ENCODE results near the gene DIP2C.

DIP2C gene

DNA sequence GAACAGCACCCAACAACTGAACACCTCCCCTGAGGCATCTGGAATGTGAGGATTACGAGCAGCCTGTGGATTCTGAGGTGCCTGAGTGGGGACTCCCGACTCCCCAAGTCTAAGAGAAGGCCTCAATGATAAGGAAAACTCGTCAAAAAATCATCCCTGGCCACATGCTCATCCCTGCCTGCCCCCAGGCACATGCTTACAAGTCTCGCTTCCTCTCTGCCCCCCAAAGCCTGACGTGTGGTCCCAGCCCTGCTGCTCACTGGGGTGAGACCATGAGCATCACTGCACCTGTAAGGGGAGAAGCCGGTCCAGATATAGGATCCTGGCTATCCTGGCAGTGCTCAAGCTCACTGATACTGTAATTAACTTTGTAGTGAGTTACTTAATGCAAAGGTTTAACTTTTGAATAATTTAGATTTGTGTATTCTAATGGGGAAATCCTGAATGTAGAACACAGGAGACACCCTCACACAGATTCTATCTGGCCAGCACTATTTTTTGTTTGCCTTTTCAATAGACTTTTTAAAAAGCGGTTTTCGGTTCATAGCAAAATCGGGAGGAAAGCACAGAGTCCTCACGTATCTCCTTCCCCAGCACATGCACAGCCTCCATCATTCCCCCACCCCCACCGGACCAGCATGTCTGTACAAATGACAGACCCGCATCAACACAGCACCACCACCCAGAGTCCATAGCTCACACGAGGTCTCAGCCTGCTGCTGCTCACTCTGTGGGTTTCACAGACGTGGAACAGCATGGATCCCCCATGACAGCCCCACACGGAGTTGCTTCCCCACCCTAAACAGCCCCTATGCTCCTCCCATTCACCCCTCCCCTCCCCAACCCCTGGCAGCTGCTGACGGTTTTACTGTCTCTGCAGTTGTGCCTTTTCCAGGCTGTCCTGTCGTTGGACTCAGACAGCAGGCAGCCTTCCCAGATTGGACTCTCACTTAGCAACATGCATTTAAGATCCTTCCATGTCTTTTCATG lies 167.9 kb downstream of the DIP2C start:
- no peak overlapping the region for H2AFZ ChIP-seq (ENCODE audit: low read length, unreplicated experiment)
- H3K27ac ChIP-seq (ENCODE audit: low read depth, low read length), result no peak overlapping the region
- H3K79me2 ChIP-seq (ENCODE audit: control insufficient read depth, insufficient read depth, low read length, unreplicated experiment), result no peaks in the 10 kb centered on the region
- H3K27me3 ChIP-seq (ENCODE audit: insufficient read depth, low read length), result no peaks in the 10 kb centered on the region
- no peak overlapping the region for H3K4me3 ChIP-seq (ENCODE audit: low read depth, low read length)
- H3K4me1 ChIP-seq (ENCODE audit: control insufficient read depth, insufficient read depth, low read length, unreplicated experiment), result no peaks in the 10 kb centered on the region
- no peaks in the 10 kb centered on the region for H3K36me3 ChIP-seq (ENCODE audit: insufficient read depth, low read length)

DNA sequence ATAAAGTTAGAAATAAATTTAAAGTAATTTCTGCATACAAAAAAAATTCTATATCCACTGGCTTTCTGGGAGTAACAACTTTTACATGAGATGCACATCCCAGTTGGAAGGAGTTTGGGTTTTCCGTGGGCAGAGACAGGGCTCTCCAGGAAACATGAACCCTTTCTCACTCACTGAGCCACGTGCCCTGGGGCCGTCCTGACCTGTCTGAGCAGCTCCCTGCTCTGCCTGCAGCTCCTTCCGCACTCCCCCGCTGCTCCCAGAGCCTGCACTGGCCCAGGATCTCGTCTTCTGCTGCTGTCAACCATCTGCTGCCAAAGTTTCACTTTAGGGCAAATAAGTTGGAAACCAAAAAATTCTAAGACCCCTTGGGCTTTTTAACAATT lies 169.1 kb downstream of the DIP2C start:
- Histone ChIP-seq H3K79me2 (ENCODE audit: control insufficient read depth, insufficient read depth, low read length, unreplicated experiment) (no peaks in the 10 kb centered on the region), H3K27ac (ENCODE audit: low read depth, low read length) (no peak overlapping the region), H3K27me3 (ENCODE audit: insufficient read depth, low read length) (no peaks in the 10 kb centered on the region), H2AFZ (ENCODE audit: low read length, unreplicated experiment) (no peak overlapping the region), H3K4me3 (ENCODE audit: low read depth, low read length) (no peak overlapping the region), H3K4me1 (ENCODE audit: control insufficient read depth, insufficient read depth, low read length, unreplicated experiment) (no peaks in the 10 kb centered on the region), H3K36me3 (ENCODE audit: insufficient read depth, low read length) (no peaks in the 10 kb centered on the region)

DNA sequence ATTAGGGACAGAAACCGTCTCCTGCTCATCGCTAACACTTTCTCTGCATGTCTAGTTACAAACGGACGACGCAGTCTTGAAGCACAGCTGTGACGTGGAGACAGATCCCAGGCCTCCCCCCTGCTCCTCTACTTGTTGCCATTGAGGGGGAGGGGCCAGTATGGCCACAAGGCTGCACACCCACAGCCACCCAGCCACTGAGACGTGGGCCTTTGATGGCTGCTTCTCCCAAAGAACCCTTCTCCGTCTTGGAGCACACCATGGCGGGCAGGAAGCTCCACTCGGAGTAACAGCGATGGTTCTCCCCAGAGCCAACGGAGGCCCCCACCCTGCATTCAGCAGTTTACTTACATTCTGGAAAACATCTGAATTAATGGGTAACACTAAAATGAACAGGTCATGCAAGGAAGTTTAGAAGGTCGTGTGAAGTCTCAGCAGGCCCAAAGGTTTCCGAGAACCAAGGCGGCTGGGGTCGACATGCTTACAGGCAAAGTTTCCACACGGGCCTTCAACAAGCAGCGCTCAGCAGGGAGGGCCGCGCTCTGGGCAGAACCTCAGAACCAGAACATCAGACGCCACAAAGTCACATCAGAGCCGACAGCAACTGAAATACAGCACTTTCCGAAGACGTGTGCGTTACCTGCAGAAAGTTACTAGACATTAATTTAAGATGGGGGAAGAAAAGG lies 169.6 kb downstream of the DIP2C start:
- H3K4me1 ChIP-seq (ENCODE audit: control insufficient read depth, insufficient read depth, low read length, unreplicated experiment), result no peaks in the 10 kb centered on the region

DNA sequence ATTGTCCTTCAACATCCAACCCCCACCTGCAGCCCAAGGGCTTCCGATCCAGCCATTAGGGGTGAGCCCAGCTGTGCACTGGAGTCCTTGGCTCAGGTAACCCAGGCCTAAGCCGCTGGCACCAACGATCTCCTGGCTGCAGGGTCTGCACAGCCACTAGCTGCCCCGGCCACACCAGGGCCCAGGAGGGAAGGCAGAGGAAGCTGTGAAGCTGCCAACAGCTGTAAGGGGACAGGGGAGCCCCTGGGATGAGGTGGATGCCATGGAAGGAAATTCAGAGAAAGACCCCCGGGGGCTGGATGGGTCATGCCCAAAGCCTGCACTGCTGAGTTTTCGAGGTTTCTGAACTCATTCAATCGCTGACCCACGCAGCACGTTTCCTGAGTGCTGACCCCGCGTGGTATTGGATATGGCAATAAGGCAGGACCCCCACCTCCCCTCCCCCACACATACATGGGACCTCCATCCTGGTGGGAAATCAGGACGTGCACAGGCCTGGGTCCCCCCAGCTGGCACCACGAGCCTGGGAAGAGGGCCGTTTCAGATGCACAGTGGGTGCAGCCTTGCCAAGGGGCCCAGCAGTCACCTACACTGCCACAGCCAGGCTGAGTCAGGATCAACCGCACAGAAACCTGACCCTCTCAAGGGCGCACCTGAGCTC lies 170.3 kb downstream of the DIP2C start:
- Histone ChIP-seq H3K36me3 (ENCODE audit: insufficient read depth, low read length) (no peaks in the 10 kb centered on the region), H3K4me1 (ENCODE audit: control insufficient read depth, insufficient read depth, low read length, unreplicated experiment) (no peaks in the 10 kb centered on the region), H3K27me3 (ENCODE audit: insufficient read depth, low read length) (no peaks in the 10 kb centered on the region), H3K4me3 (ENCODE audit: low read depth, low read length) (no peak overlapping the region), H3K79me2 (ENCODE audit: control insufficient read depth, insufficient read depth, low read length, unreplicated experiment) (no peaks in the 10 kb centered on the region), H2AFZ (ENCODE audit: low read length, unreplicated experiment) (no peak overlapping the region), H3K27ac (ENCODE audit: low read depth, low read length) (no peak overlapping the region)

More for the DNA sequence above, 169.6 kb downstream of the DIP2C start:
- Histone ChIP-seq H2AFZ (ENCODE audit: low read length, unreplicated experiment) (no peak overlapping the region), H3K27me3 (ENCODE audit: insufficient read depth, low read length) (no peaks in the 10 kb centered on the region), H3K36me3 (ENCODE audit: insufficient read depth, low read length) (no peaks in the 10 kb centered on the region), H3K4me3 (ENCODE audit: low read depth, low read length) (no peak overlapping the region), H3K27ac (ENCODE audit: low read depth, low read length) (no peak overlapping the region), H3K79me2 (ENCODE audit: control insufficient read depth, insufficient read depth, low read length, unreplicated experiment) (no peaks in the 10 kb centered on the region)

DNA sequence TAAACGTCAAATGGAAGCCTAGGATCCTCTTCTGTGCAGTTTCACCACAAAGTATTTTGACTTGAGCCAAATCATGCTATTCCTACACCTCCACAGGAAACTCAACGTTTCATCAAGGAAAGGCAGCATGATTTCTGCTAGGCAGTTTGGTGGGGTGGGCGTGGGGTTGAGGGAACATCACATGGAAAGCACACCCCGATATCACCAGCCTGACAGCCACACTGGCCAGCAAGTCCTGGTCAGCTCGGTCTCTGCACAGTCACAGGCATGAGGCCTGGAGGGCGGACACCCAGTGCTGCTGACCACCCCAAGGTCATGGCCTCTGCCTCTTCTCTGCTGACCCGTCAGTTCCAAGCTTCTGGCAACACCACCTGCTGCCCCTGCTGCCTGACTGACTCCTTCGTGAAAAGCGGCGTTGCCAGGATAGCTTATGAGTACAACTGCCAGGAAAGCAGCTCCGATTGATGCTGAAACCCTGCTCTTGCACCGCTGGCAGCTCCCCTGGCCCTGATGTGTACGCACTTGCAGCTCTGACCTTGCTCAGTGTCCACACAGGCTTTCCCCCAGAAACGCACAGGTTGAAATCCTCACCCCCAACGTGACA lies 171.5 kb downstream of the DIP2C start:
- Histone ChIP-seq H3K27ac (ENCODE audit: low read depth, low read length) (no peak overlapping the region), H2AFZ (ENCODE audit: low read length, unreplicated experiment) (no peak overlapping the region), H3K27me3 (ENCODE audit: insufficient read depth, low read length) (no peaks in the 10 kb centered on the region), H3K79me2 (ENCODE audit: control insufficient read depth, insufficient read depth, low read length, unreplicated experiment) (no peaks in the 10 kb centered on the region), H3K4me1 (ENCODE audit: control insufficient read depth, insufficient read depth, low read length, unreplicated experiment) (no peaks in the 10 kb centered on the region), H3K4me3 (ENCODE audit: low read depth, low read length) (no peak overlapping the region), H3K36me3 (ENCODE audit: insufficient read depth, low read length) (no peaks in the 10 kb centered on the region)

DNA sequence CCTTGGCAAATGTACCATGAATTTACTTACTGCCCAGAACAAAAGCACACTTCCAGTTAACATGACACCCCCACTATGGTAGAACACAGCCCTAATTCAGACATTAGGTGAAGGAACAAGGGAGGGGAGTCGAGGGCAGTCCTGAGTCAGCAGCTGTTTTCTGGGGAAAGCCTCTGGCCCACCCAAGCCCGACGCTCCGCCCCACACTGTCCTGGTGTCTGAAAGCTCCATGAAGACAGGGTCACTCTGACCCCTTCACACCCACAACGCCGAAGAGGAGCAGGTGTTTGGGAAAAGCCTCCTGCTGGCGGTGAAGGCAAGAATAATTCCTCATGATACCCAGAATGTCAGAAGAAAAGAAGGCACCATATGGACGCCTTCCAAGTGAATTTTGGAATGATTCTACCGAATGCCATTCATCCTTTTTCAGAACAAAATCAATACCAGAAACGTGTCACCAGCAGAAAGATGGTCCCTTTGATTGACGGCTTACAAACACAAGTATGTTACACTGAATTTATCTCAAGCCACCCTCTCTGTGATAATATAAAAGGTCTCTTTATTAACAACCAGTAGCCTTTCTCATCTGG lies 172.1 kb downstream of the DIP2C start:
- Histone ChIP-seq H3K79me2 (ENCODE audit: control insufficient read depth, insufficient read depth, low read length, unreplicated experiment) (no peaks in the 10 kb centered on the region), H3K27ac (ENCODE audit: low read depth, low read length) (no peak overlapping the region), H3K36me3 (ENCODE audit: insufficient read depth, low read length) (no peaks in the 10 kb centered on the region), H2AFZ (ENCODE audit: low read length, unreplicated experiment) (no peak overlapping the region), H3K27me3 (ENCODE audit: insufficient read depth, low read length) (no peaks in the 10 kb centered on the region), H3K4me3 (ENCODE audit: low read depth, low read length) (no peak overlapping the region), H3K4me1 (ENCODE audit: control insufficient read depth, insufficient read depth, low read length, unreplicated experiment) (no peaks in the 10 kb centered on the region)

DNA sequence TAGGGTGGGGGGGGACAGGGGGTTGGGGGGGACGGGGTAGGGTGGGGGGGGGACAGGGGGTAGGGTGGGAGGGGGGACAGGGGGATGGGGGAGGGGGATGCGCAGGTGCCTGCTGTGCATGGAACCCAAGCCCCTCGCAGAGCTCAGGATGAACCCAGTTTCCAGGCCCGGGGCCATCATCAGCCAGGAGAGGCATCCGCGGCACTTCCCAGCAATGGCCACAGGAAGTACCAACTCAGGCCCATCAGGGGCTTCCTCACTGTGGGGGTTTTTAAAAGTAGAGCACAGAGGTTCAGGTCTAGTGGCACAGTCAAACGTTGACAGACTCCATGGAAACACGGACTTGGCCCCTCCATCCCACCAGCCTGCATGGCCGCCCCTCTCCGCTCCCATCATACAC lies 172.7 kb downstream of the DIP2C start:
- Histone ChIP-seq H3K27ac (ENCODE audit: low read depth, low read length) (no peak overlapping the region), H3K79me2 (ENCODE audit: control insufficient read depth, insufficient read depth, low read length, unreplicated experiment) (no peaks in the 10 kb centered on the region), H3K4me3 (ENCODE audit: low read depth, low read length) (no peak overlapping the region), H2AFZ (ENCODE audit: low read length, unreplicated experiment) (no peak overlapping the region), H3K36me3 (ENCODE audit: insufficient read depth, low read length) (no peaks in the 10 kb centered on the region), H3K4me1 (ENCODE audit: control insufficient read depth, insufficient read depth, low read length, unreplicated experiment) (peaks cover under 1% of the 10 kb centered on the region), H3K27me3 (ENCODE audit: insufficient read depth, low read length) (no peaks in the 10 kb centered on the region)

DNA sequence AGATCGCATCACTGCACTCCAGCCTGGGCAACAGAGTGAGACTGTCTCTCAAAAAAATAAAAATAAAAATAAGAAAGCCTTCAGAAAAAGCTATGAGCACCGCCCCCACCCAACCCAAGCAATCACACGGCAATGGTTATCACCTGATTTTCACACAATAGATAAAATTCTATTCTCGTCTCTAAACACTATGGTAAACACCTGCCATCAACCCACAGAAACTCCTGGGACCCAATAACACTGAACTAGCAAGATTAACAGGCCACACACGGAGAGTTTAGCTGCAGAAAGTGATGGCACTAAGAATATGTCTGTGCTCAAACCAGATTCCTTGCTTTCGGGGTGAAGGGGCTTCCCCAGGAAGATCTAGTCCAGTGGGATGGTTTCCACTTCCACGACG lies 173.8 kb downstream of the DIP2C start:
- H3K4me1 ChIP-seq (ENCODE audit: control insufficient read depth, insufficient read depth, low read length, unreplicated experiment), result peaks cover 6% of the 10 kb centered on the region
- H2AFZ ChIP-seq (ENCODE audit: low read length, unreplicated experiment), result no peak overlapping the region
- H3K79me2 ChIP-seq (ENCODE audit: control insufficient read depth, insufficient read depth, low read length, unreplicated experiment), result no peaks in the 10 kb centered on the region
- H3K27me3 ChIP-seq (ENCODE audit: insufficient read depth, low read length), result no peaks in the 10 kb centered on the region
- H3K36me3 ChIP-seq (ENCODE audit: insufficient read depth, low read length), result no peaks in the 10 kb centered on the region
- H3K27ac ChIP-seq (ENCODE audit: low read depth, low read length), result no peak overlapping the region
- H3K4me3 ChIP-seq (ENCODE audit: low read depth, low read length), result no peak overlapping the region

DNA sequence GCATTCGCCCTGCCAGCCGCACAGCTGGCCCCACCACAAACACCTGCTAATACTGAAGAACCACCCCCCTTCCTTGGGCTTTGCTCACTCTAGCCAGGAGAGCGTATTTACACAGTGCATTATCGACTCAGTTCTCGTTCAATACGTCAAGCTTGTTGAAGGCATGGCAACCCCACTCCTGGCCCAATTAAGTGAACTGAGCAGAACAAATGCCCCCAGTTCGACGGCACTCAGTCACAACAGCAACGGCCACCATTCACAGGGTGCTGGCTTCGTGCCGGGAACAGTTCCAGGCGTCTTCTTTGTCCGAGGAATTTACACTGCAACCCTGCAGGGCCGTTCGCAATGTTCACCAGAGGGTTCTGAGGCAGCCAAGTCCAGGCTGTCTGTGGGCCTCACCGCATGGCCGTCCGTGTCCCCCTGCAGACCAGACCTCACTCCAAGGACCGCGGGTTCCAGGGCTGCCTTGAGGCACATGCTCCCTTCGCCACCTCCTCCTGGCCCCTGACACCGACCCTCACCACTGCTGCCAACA lies 175.3 kb downstream of the DIP2C start:
- Histone ChIP-seq H2AFZ (ENCODE audit: low read length, unreplicated experiment) (no peak overlapping the region), H3K79me2 (ENCODE audit: control insufficient read depth, insufficient read depth, low read length, unreplicated experiment) (no peaks in the 10 kb centered on the region), H3K4me3 (ENCODE audit: low read depth, low read length) (no peak overlapping the region), H3K27ac (ENCODE audit: low read depth, low read length) (no peak overlapping the region), H3K27me3 (ENCODE audit: insufficient read depth, low read length) (no peaks in the 10 kb centered on the region), H3K36me3 (ENCODE audit: insufficient read depth, low read length) (no peaks in the 10 kb centered on the region), H3K4me1 (ENCODE audit: control insufficient read depth, insufficient read depth, low read length, unreplicated experiment) (peaks cover 6% of the 10 kb centered on the region)

DNA sequence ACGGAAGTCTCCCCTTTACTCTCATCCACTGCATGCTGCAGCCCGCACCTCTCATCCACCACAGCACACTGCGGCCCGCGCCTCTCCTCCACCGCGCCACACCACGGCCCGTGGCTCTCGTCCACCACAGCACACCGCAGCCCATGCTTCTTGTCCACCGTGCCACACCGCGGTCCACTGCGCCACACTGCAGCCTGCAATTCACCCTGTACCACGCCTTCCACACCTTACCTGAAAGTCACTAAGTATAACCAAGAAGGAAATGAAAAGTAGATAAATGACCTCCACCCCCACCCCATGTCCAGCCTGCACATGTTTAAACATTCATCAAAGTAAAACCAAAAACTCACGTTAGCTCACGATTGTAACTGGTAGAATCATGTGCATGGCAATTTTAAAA lies 176.1 kb downstream of the DIP2C start:
- H3K27ac ChIP-seq (ENCODE audit: low read depth, low read length), result no peak overlapping the region
- no peaks in the 10 kb centered on the region for H3K27me3 ChIP-seq (ENCODE audit: insufficient read depth, low read length)
- H3K4me1 ChIP-seq (ENCODE audit: control insufficient read depth, insufficient read depth, low read length, unreplicated experiment), result peaks cover 6% of the 10 kb centered on the region
- H3K4me3 ChIP-seq (ENCODE audit: low read depth, low read length), result no peak overlapping the region
- no peaks in the 10 kb centered on the region for H3K36me3 ChIP-seq (ENCODE audit: insufficient read depth, low read length)
- H3K79me2 ChIP-seq (ENCODE audit: control insufficient read depth, insufficient read depth, low read length, unreplicated experiment), result no peaks in the 10 kb centered on the region
- no peak overlapping the region for H2AFZ ChIP-seq (ENCODE audit: low read length, unreplicated experiment)

Measured in ACC112 (cell line).